ENCODE results near the gene NOVA2.

DNA sequence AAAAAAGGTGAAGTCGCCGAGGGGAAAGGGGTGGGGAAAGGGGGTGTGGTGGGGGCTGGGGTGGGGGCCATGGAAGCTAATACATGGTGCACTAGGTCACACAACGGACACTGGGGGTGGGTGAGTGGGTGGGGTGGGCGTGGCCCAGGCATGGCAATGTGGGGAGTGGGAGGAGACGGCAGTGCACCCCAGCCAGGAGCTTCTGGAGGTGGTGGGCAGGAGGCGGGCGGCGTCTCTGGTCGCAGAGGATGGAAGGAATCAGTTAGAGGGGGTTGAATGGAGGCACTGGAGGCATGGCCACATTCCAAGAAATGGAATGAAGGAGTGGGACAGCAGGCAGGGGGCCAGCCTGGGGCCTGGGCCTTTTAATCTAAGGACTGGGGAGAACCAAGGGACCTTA is 39.9 kb downstream of the NOVA2 start:
- TF ChIP-seq, protein P1, sequence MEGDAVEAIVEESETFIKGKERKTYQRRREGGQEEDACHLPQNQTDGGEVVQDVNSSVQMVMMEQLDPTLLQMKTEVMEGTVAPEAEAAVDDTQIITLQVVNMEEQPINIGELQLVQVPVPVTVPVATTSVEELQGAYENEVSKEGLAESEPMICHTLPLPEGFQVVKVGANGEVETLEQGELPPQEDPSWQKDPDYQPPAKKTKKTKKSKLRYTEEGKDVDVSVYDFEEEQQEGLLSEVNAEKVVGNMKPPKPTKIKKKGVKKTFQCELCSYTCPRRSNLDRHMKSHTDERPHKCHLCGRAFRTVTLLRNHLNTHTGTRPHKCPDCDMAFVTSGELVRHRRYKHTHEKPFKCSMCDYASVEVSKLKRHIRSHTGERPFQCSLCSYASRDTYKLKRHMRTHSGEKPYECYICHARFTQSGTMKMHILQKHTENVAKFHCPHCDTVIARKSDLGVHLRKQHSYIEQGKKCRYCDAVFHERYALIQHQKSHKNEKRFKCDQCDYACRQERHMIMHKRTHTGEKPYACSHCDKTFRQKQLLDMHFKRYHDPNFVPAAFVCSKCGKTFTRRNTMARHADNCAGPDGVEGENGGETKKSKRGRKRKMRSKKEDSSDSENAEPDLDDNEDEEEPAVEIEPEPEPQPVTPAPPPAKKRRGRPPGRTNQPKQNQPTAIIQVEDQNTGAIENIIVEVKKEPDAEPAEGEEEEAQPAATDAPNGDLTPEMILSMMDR (IDR thresholded peaks at IDR 0.05; ENCODE audit: low read depth, low read length, poor library complexity, severe bottlenecking), result no peak
- no peak for TF ChIP-seq EZH2phosphoT487 (IDR thresholded peaks at IDR 0.05; ENCODE audit: borderline replicate concordance, low read length)

Measured in DOHH2 (cell line).